ENCODE data around the gene PHLDA3.

The PHLDA3 gene

GRCh38 chr1:201488830-201489589 lies 20.0 kb upstream of the PHLDA3 start:
- no peak for TF ChIP-seq CTCF (IDR thresholded peaks at IDR 0.05; ENCODE audit: insufficient read depth, low read length, poor library complexity, severe bottlenecking)
- Histone ChIP-seq H3K4me3 (replicated peaks; ENCODE audit: low read depth, low read length) (no peak overlapping the region), H3K27me3 (replicated peaks; ENCODE audit: control insufficient read depth, insufficient read depth, low read length) (no peaks in the 10 kb centered on the region), H3K36me3 (ENCODE audit: control insufficient read depth, insufficient read depth, low read length) (peaks cover 23% of the 10 kb centered on the region)
- no peak for DNase-seq (ENCODE audit: extremely low read depth, insufficient read length)

GRCh38 chr1:201487742-201488141 lies 18.8 kb upstream of the PHLDA3 start:
- Histone ChIP-seq H3K27me3 (replicated peaks; ENCODE audit: control insufficient read depth, insufficient read depth, low read length) (no peaks in the 10 kb centered on the region), H3K36me3 (ENCODE audit: control insufficient read depth, insufficient read depth, low read length) (peaks cover 24% of the 10 kb centered on the region), H3K4me3 (replicated peaks; ENCODE audit: low read depth, low read length) (no peak overlapping the region)
- TF ChIP-seq CTCF (IDR thresholded peaks at IDR 0.05; ENCODE audit: insufficient read depth, low read length, poor library complexity, severe bottlenecking): no peak
- no peak for DNase-seq (ENCODE audit: extremely low read depth, insufficient read length)

GRCh38 chr1:201486187-201486586 lies 17.2 kb upstream of the PHLDA3 start:
- no peak overlapping the region for H3K4me3 ChIP-seq (replicated peaks; ENCODE audit: low read depth, low read length)
- no peak for DNase-seq (ENCODE audit: extremely low read depth, insufficient read length)
- no peak for TF ChIP-seq CTCF (IDR thresholded peaks at IDR 0.05; ENCODE audit: insufficient read depth, low read length, poor library complexity, severe bottlenecking)
- H3K27me3 ChIP-seq (replicated peaks; ENCODE audit: control insufficient read depth, insufficient read depth, low read length): no peaks in the 10 kb centered on the region
- peaks cover 24% of the 10 kb centered on the region for H3K36me3 ChIP-seq (ENCODE audit: control insufficient read depth, insufficient read depth, low read length)

- no peak for TF ChIP-seq CTCF (IDR thresholded peaks at IDR 0.05; ENCODE audit: insufficient read depth, low read length, poor library complexity, severe bottlenecking)
- Histone ChIP-seq H3K4me3 (replicated peaks; ENCODE audit: low read depth, low read length) (no peak overlapping the region), H3K36me3 (ENCODE audit: control insufficient read depth, insufficient read depth, low read length) (peaks cover 24% of the 10 kb centered on the region), H3K27me3 (replicated peaks; ENCODE audit: control insufficient read depth, insufficient read depth, low read length) (no peaks in the 10 kb centered on the region)
- DNase-seq (ENCODE audit: extremely low read depth, insufficient read length): no peak
These were observed 16.3 kb upstream of the PHLDA3 start for GRCh38 chr1:201485184-201485774.

GRCh38 chr1:201483373-201483949 lies 14.5 kb upstream of the PHLDA3 start:
- H3K4me3 ChIP-seq (replicated peaks; ENCODE audit: low read depth, low read length): no peak overlapping the region
- no peak for TF ChIP-seq CTCF (IDR thresholded peaks at IDR 0.05; ENCODE audit: insufficient read depth, low read length, poor library complexity, severe bottlenecking)
- H3K27me3 ChIP-seq (replicated peaks; ENCODE audit: control insufficient read depth, insufficient read depth, low read length): no peaks in the 10 kb centered on the region
- no peak for DNase-seq (ENCODE audit: extremely low read depth, insufficient read length)
- H3K36me3 ChIP-seq (ENCODE audit: control insufficient read depth, insufficient read depth, low read length): peaks cover 19% of the 10 kb centered on the region

Data from GM06990 (cell line).